DOHH2 (cell line): Measurements from ENCODE around the gene TUBGCP4.

Experiments used
- H3F3A ChIP-seq: fragments of 200-600 bp; sonication (generic), shearing (Covaris generic); 2 replicates; pipeline ENCODE4 v1.6.0; 2016; ENCODE audit warnings: antibody characterized with exemption, mild to moderate bottlenecking; ENCODE audit not compliant: control insufficient read depth, insufficient read depth
- H3K27ac ChIP-seq: fragments of 200-600 bp; sonication (generic); 2 replicates; pipeline ENCODE4 v1.5.1; 2014; ENCODE audit warnings: low read depth, mild to moderate bottlenecking, low read length, moderate library complexity
- H3K27me3 ChIP-seq: fragments of 200-600 bp; sonication (generic); 2 replicates; pipeline ENCODE4 v1.6.1; 2014; ENCODE audit warnings: mild to moderate bottlenecking, low read length, mixed read lengths; ENCODE audit not compliant: control insufficient read depth
- H3K36me3 ChIP-seq: fragments of 200-600 bp; sonication (generic); 2 replicates; pipeline ENCODE4 v1.6.1; 2014; ENCODE audit warnings: mild to moderate bottlenecking, low read length, moderate library complexity, mixed read lengths; ENCODE audit not compliant: control insufficient read depth
- H3K4me1 ChIP-seq: fragments of 200-600 bp; sonication (generic); 2 replicates; pipeline ENCODE4 v1.6.1; 2014; ENCODE audit warnings: mild to moderate bottlenecking, low read length, mixed read lengths; ENCODE audit not compliant: control insufficient read depth
- H3K4me2 ChIP-seq: fragments of 200-600 bp; sonication (generic); 2 replicates; pipeline ENCODE4 v1.6.0; 2014; ENCODE audit warnings: mild to moderate bottlenecking, low read length, moderate library complexity
- H3K4me3 ChIP-seq: fragments of 200-600 bp; sonication (generic); 2 replicates; pipeline ENCODE4 v1.5.1; 2014; ENCODE audit warnings: mild to moderate bottlenecking, low read length, mixed read lengths
- H3K79me2 ChIP-seq: fragments of 200-600 bp; sonication (generic); 2 replicates; pipeline ENCODE4 v1.6.1; 2014; ENCODE audit warnings: mild to moderate bottlenecking, low read length, mixed read lengths; ENCODE audit not compliant: control insufficient read depth
- H3K9me2 ChIP-seq: fragments of 200-600 bp; sonication (generic); replicated peaks from 2 replicates; pipeline ENCODE4 v1.6.1; 2014; ENCODE audit warnings: mild to moderate bottlenecking, low read length, mixed read lengths; ENCODE audit not compliant: control insufficient read depth
- H3K9me3 ChIP-seq: fragments of 200-600 bp; sonication (generic); 2 replicates; pipeline ENCODE4 v1.6.1; 2014; ENCODE audit warnings: antibody characterized with exemption, low read length, mixed read lengths; ENCODE audit not compliant: control insufficient read depth, insufficient read depth
- H4K20me1 ChIP-seq: fragments of 200-600 bp; sonication (generic); 2 replicates; pipeline ENCODE4 v1.6.0; 2014; ENCODE audit warnings: low read depth, mild to moderate bottlenecking, antibody characterized with exemption, low read length, moderate library complexity; ENCODE audit not compliant: control insufficient read depth, insufficient read depth
- CTCF ChIP-seq: fragments of 200-600 bp; sonication (generic); IDR thresholded peaks from one replicate; pipeline ENCODE4 v1.5.1; 2014; ENCODE audit warnings: antibody characterized with exemption, mild to moderate bottlenecking, low read depth, low read length; ENCODE audit not compliant: poor library complexity, severe bottlenecking
- EZH2phosphoT487 ChIP-seq: fragments of 200-600 bp; sonication (generic); IDR thresholded peaks from 2 replicates; pipeline ENCODE4 v1.6.1; 2017; ENCODE audit warnings: borderline replicate concordance, mild to moderate bottlenecking, antibody characterized with exemption, low read length, moderate library complexity, mixed read lengths

Gene TUBGCP4

GRCh38 chr15:43346305-43346704, 24.6 kb upstream of the TUBGCP4 start:
- H3F3A ChIP-seq: no peaks in the 10 kb centered on the region
- H3K36me3 ChIP-seq: peaks cover 32% of the 10 kb centered on the region
- no peaks in the 10 kb centered on the region for H3K9me3 ChIP-seq
- no peak overlapping the region for H3K4me2 ChIP-seq
- no peak for TF ChIP-seq CTCF
- no peak for TF ChIP-seq EZH2phosphoT487
- H4K20me1 ChIP-seq: no peaks in the 10 kb centered on the region
- H3K79me2 ChIP-seq: no peaks in the 10 kb centered on the region
- H3K4me1 ChIP-seq: peaks cover 7% of the 10 kb centered on the region
- H3K27ac ChIP-seq: no peak overlapping the region
- H3K27me3 ChIP-seq: no peaks in the 10 kb centered on the region
- no peak overlapping the region for H3K4me3 ChIP-seq
- H3K9me2 ChIP-seq: no peaks in the 10 kb centered on the region

DNA sequence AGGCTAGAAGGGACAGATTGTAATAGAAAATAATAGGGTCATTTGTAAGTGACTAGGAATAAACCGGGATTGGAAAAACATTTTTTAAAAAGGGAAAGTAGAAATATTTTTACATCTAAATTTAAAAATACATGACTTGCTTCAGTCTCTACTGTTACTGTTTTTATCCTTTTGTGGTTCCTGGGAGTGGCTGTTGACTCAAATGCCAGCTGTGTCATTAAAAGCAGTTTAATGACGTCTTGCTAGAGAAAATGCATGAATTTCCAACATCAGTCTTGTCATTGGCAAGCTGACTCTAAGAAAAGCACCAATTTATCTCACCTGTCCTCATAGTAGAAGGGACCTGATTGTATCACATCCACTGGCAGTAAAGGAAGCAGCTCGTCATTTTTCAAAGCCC, 23.8 kb upstream of the TUBGCP4 start:
- H4K20me1 ChIP-seq: no peaks in the 10 kb centered on the region

DNA sequence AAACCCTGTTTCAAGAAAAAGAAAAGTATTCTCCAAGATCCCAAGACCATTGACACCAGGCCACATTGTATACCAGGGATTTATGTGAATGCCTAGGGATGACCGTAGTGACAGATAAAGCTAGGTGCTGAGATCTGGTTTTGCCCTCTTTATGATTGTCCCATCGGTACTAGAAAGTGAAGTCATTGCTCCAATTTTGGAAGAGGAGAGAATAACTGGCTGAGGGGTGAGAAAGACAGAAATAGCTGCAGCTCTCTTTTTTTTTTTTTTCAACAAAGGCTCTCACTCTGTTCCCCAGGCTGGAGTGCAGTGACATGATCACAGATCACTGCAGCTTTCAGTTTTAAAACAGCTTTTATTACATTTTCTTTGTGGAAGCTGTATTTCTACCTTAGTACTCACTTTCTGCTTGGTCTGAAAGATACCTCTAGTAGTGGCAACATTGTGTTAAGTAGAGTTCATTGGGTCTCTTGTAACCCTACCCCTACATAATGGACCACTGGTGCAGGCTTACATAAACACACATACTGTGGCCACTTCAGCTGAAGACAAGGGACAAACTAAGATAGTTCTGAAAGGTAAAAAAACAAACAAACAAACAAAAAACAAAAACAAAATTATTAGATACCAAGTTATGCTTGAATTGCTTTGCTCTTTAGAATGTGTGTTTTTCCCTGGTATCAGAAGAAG, 18.1 kb upstream of the TUBGCP4 start:
- no peak overlapping the region for H3K27ac ChIP-seq
- H4K20me1 ChIP-seq: no peaks in the 10 kb centered on the region
- H3K9me3 ChIP-seq: no peaks in the 10 kb centered on the region
- H3F3A ChIP-seq: no peaks in the 10 kb centered on the region; the same call in 1 of the 2 replicates
- H3K9me2 ChIP-seq: no peaks in the 10 kb centered on the region
- H3K4me1 ChIP-seq: 0 out of 2 replicates have a peak, but pooled peaks cover 4% of the 10 kb centered on the region
- peaks cover 30% of the 10 kb centered on the region for H3K36me3 ChIP-seq
- no peak for TF ChIP-seq EZH2phosphoT487
- TF ChIP-seq CTCF: no peak
- no peaks in the 10 kb centered on the region for H3K27me3 ChIP-seq
- H3K4me2 ChIP-seq: no peak overlapping the region
- no peaks in the 10 kb centered on the region for H3K79me2 ChIP-seq
- H3K4me3 ChIP-seq: no peak overlapping the region

More for the DNA sequence above, 23.8 kb upstream of the TUBGCP4 start:
- H3K9me2 ChIP-seq: no peaks in the 10 kb centered on the region
- H3K4me1 ChIP-seq: peaks cover 7% of the 10 kb centered on the region
- no peaks in the 10 kb centered on the region for H3K79me2 ChIP-seq
- H3K36me3 ChIP-seq: peaks cover 37% of the 10 kb centered on the region
- TF ChIP-seq CTCF (no peak), EZH2phosphoT487 (no peak)
- no peak overlapping the region for H3K4me3 ChIP-seq
- H3K27me3 ChIP-seq: no peaks in the 10 kb centered on the region
- H3F3A ChIP-seq: no peaks in the 10 kb centered on the region
- H3K9me3 ChIP-seq: no peaks in the 10 kb centered on the region
- no peak overlapping the region for H3K4me2 ChIP-seq
- H3K27ac ChIP-seq: no peak overlapping the region
